ENCODE results near the gene TLCD3B.

DNA sequence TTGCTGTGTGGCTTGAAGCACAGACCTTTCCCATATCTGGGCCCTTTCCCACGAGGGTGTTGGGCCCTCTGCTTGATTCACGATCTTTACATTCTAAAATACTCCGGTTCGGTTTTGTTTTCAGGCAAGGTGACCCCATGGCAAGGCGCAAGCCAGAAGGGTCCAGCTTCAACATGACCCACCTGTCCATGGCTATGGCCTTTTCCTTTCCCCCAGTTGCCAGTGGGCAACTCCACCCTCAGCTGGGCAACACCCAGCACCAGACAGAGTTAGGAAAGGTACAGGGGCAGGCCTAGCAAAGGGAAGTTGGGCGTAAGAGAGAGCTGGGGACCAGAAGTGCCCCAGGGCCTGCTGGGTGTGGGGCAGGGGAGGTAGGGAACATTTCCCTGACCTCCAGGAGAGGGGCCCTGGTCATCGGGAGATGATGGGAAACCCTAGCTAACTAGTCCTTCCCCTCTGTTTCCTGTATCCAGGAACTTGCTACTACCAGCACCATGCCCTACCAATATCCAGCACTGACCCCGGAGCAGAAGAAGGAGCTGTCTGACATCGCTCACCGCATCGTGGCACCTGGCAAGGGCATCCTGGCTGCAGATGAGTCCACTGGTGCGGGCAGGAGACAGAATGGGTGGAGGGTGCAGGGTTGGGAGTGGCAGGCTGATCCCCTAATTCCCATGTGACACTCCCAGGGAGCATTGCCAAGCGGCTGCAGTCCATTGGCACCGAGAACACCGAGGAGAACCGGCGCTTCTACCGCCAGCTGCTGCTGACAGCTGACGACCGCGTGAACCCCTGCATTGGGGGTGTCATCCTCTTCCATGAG, 35.9 kb upstream of the TLCD3B start:
- TF ChIP-seq EP300 (IDR thresholded peaks at IDR 0.05), result no peak
- no peak for TF ChIP-seq CTCF (IDR thresholded peaks at IDR 0.05)
